Mesothelial cell of epicardium (in vitro differentiated cells): Measurements from ENCODE around the gene ZNF416. TPM values are rescaled to one million over a fixed set of nuclear protein-coding genes. Genes with fewer than 3 reads are reported as not detected.

Experiments
- DNase-seq, 2 experiments: peaks; one replicate each; pipeline ENCODE4 v3.0.0; 2021; ENCODE audit warnings: low spot score in 2 of 2; ENCODE audit not compliant: unreplicated experiment in 2 of 2
- H3K27ac Mint-ChIP-seq: 2 replicates; pipeline ENCODE4 v1.8.0; 2021; ENCODE audit warnings: mixed read lengths
- H3K27me3 Mint-ChIP-seq: 2 replicates; pipeline ENCODE4 v1.8.0; 2021; ENCODE audit warnings: low read depth, mixed read lengths
- H3K36me3 Mint-ChIP-seq: 2 replicates; pipeline ENCODE4 v1.8.0; 2021; ENCODE audit warnings: mixed read lengths
- H3K4me1 Mint-ChIP-seq: 2 replicates; pipeline ENCODE4 v1.8.0; 2021; ENCODE audit warnings: mixed read lengths
- H3K4me3 Mint-ChIP-seq: 2 replicates; pipeline ENCODE4 v1.8.0; 2021; ENCODE audit warnings: mild to moderate bottlenecking, moderate library complexity, mixed read lengths
- H3K9me3 Mint-ChIP-seq: 2 replicates; pipeline ENCODE4 v1.8.0; 2021; ENCODE audit warnings: mixed read lengths
- total RNA-seq: library from RNA; stranded (reverse); gene quantifications from 3 replicates; pipeline ENCODE4 v1.2.1, GENCODE V29; 2021
- TF ChIP-seq, protein P1 (sequence below): fragments of 200-600 bp; sonication (generic); IDR thresholded peaks from one replicate; pipeline ENCODE4 v1.5.0; 2021; ENCODE audit warnings: antibody characterized with exemption; ENCODE audit not compliant: unreplicated experiment

Gene ZNF416
- total RNA-seq, 1 donor from 2014 or later, result 10.0 TPM

DNA sequence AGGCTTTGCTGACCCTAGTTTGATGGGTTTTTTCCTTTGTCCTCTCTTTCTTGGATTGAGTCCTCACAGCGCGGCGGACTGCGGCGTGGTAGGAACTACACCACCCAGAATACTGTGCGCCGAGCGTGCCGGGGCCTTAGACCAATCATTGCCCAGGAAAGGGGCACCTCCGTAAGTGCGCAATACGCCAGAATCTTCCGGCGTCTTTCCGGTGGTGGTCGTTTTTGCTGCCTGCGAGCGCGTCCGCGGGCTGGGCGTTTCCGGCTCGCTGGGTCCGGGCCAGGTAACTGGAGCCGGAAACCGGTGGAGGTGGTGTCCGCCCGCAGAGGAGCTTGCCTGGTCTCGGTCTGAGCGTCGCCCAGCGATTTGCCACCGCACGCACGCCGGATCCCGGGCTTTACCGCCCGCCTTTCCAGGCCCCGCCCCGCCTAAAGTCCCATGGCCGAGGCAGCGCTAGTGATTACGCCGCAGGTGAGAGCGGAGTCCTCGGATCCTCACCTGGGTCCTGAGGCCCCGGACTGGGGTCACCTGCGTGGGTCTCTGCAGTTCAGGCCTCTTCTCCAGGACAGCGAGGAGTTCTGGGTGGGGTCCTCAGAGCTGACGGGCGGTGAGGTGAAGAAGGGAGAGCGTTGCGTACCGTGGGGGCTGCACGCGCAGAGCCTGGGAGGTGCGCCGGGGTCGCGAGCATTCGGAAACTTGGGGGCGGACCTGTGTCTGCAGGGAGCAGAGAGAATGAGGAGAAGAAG, 51.4 kb downstream of the ZNF416 start, which contains the start of gene ZNF549:
ZNF549 (plus strand) TSS at position 221 of the 746 bp plus-strand sequence; CDS start at position 439, 218 bp downstream.
- DNase-seq, result peak; percentile 78 to 88
- Mint-ChIP-seq H3K27me3 (no peaks in the 10 kb centered on the region), H3K4me1 (peaks cover 17% of the 10 kb centered on the region), H3K27ac (peak within 1 kb of the TSS; percentile 94), H3K9me3 (peaks cover 43% of the 10 kb centered on the region), H3K36me3 (peaks cover 35% of the 10 kb centered on the region), H3K4me3 (peak within 1 kb of the TSS; percentile 96)
- TF ChIP-seq, protein P1, sequence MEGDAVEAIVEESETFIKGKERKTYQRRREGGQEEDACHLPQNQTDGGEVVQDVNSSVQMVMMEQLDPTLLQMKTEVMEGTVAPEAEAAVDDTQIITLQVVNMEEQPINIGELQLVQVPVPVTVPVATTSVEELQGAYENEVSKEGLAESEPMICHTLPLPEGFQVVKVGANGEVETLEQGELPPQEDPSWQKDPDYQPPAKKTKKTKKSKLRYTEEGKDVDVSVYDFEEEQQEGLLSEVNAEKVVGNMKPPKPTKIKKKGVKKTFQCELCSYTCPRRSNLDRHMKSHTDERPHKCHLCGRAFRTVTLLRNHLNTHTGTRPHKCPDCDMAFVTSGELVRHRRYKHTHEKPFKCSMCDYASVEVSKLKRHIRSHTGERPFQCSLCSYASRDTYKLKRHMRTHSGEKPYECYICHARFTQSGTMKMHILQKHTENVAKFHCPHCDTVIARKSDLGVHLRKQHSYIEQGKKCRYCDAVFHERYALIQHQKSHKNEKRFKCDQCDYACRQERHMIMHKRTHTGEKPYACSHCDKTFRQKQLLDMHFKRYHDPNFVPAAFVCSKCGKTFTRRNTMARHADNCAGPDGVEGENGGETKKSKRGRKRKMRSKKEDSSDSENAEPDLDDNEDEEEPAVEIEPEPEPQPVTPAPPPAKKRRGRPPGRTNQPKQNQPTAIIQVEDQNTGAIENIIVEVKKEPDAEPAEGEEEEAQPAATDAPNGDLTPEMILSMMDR, result no peak

Other genes with a start within 250 kb of the ZNF416 start
- 12.2 to 13.6 TPM (median 13.2 TPM) in 3 replicates for gene ZNF304, start 227.6 kb downstream of the ZNF416 start, total RNA-seq
- 10.3 to 12.4 TPM (median 12.2 TPM) in 3 replicates for gene TRAPPC2B, start 215.4 kb downstream of the ZNF416 start, total RNA-seq
- 3.9 to 6.8 TPM (median 4.7 TPM) in 3 replicates for gene ZNF547, start 215.4 kb downstream of the ZNF416 start, total RNA-seq
- gene ZNF548, start 189.1 kb downstream of the ZNF416 start, total RNA-seq, result 39.1 to 41.1 TPM (median 40.5 TPM) in 3 replicates
- 16.3 to 18.4 TPM (median 17.4 TPM) in 3 replicates for gene ZNF17, start 167.8 kb downstream of the ZNF416 start, total RNA-seq
- gene ZNF749, start 143.6 kb downstream of the ZNF416 start, total RNA-seq, result 20.1 to 23.7 TPM (median 21.9 TPM) in 3 replicates
- gene VN1R1, start 121.8 kb downstream of the ZNF416 start, total RNA-seq, result 1.2 to 1.7 TPM (median 1.6 TPM) in 3 replicates
- 13.8 to 15.5 TPM (median 14.0 TPM) in 3 replicates for gene ZNF772, start 101.3 kb downstream of the ZNF416 start, total RNA-seq
- 20.0 to 22.3 TPM (median 22.3 TPM) in 3 replicates for gene ZNF419, start 91.2 kb downstream of the ZNF416 start, total RNA-seq
- 9.3 to 9.7 TPM (median 9.4 TPM) in 3 replicates for gene ZNF773, start 79.0 kb downstream of the ZNF416 start, total RNA-seq
- 11.1 to 11.5 TPM (median 11.3 TPM) in 3 replicates for gene ZNF549, start 51.6 kb downstream of the ZNF416 start, total RNA-seq
- gene ZNF550, start 19.0 kb downstream of the ZNF416 start, total RNA-seq, result 10.3 to 13.3 TPM (median 11.3 TPM) in 3 replicates
- 15.4 to 17.1 TPM (median 16.7 TPM) in 3 replicates for gene ZIK1, start 5.2 kb upstream of the ZNF416 start, total RNA-seq
- 4.8 to 6.1 TPM (median 6.0 TPM) in 3 replicates for gene ZNF530, start 21.0 kb upstream of the ZNF416 start, total RNA-seq
- 33.5 to 40.5 TPM (median 40.4 TPM) in 3 replicates for gene ZNF134, start 35.3 kb upstream of the ZNF416 start, total RNA-seq
- 25.3 to 28.7 TPM (median 25.4 TPM) in 3 replicates for gene ZNF211, start 54.3 kb upstream of the ZNF416 start, total RNA-seq
- not detected in 3 replicates for gene ZSCAN4, start 90.0 kb upstream of the ZNF416 start, total RNA-seq
- 14.5 to 19.0 TPM (median 14.6 TPM) in 3 replicates for gene ZNF551, start 103.1 kb upstream of the ZNF416 start, total RNA-seq
- gene ZNF154, start 130.3 kb upstream of the ZNF416 start, total RNA-seq, result 42.4 to 43.0 TPM (median 42.7 TPM) in 3 replicates
- gene ZNF671, start 148.7 kb upstream of the ZNF416 start, total RNA-seq, result 8.5 to 9.3 TPM (median 9.3 TPM) in 3 replicates
- gene ZNF776, start 167.9 kb upstream of the ZNF416 start, total RNA-seq, result 29.1 to 30.4 TPM (median 29.7 TPM) in 3 replicates
- 29.7 to 33.7 TPM (median 31.3 TPM) in 3 replicates for gene ZNF586, start 190.8 kb upstream of the ZNF416 start, total RNA-seq
- 15.5 to 19.2 TPM (median 16.8 TPM) in 3 replicates for gene ZNF552, start 236.0 kb upstream of the ZNF416 start, total RNA-seq